DND-41 (cell line): Measurements from ENCODE around the gene TNFAIP2.

Experiments used
- EZH2 ChIP-seq: IDR thresholded peaks from 3 replicates; pipeline ENCODE4 v1.6.1; 2012; ENCODE audit warnings: borderline replicate concordance, low read depth, mild to moderate bottlenecking, moderate library complexity, low read length, inconsistent platforms; ENCODE audit not compliant: severe bottlenecking
- TF ChIP-seq, protein P1 (sequence below): IDR thresholded peaks from 2 replicates; pipeline ENCODE4 v1.5.1; 2012; ENCODE audit warnings: borderline replicate concordance, low read length, moderate library complexity, mild to moderate bottlenecking; ENCODE audit not compliant: poor library complexity, severe bottlenecking; ENCODE audit errors: extremely low read depth

DNA sequence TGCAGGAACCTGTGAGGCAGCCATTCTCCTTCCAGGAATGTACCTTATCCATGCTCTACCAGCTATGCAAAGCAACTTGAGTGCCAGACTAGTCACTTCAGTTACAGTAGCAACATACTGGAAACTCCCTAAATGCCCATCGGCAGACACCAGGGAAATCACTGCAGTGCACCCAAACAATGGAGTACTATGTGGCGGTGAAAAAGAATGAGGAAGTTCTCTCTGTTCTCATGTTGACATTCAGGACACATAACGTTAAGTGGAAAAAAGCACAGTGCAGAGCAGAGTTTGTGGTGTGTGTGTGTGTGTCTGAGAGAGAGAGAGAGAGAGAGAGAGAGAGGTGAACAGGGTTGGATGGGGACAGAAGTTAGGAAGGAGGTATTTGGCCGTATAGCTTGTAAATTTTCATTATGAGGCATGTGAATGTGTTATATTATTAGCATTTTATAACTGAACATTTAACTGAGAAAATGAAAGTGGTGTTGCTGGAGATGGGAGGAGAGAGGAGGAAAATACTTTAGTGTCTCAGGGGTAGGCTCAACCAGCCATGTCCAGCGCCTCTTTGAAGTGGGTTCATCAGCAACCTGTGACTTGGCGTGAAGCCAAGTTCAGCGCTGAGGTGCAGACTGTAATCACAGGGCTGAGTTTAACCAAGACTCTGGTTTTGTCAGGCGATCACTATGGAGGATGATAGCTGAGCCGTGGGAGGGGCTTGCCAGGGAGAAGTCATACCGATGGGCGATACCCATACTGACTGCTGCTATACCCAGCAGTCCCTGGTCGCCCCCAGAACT is 17.3 kb downstream of the TNFAIP2 start:
- no peak for TF ChIP-seq EZH2
- TF ChIP-seq, protein P1, sequence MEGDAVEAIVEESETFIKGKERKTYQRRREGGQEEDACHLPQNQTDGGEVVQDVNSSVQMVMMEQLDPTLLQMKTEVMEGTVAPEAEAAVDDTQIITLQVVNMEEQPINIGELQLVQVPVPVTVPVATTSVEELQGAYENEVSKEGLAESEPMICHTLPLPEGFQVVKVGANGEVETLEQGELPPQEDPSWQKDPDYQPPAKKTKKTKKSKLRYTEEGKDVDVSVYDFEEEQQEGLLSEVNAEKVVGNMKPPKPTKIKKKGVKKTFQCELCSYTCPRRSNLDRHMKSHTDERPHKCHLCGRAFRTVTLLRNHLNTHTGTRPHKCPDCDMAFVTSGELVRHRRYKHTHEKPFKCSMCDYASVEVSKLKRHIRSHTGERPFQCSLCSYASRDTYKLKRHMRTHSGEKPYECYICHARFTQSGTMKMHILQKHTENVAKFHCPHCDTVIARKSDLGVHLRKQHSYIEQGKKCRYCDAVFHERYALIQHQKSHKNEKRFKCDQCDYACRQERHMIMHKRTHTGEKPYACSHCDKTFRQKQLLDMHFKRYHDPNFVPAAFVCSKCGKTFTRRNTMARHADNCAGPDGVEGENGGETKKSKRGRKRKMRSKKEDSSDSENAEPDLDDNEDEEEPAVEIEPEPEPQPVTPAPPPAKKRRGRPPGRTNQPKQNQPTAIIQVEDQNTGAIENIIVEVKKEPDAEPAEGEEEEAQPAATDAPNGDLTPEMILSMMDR: no peak
